NB4 (cell line): Measurements from ENCODE around the gene ZNF222.

Source experiments
- DNase-seq: peaks from one replicate; pipeline ENCODE4 v3.0.0; 2010; ENCODE audit warnings: low read depth
- H3K4me3 ChIP-seq: one replicate; pipeline ENCODE4 v1.5.1; 2011; ENCODE audit warnings: mild to moderate bottlenecking, low read depth, low read length, moderate library complexity
- CTCF ChIP-seq: IDR thresholded peaks from one replicate; pipeline ENCODE4 v1.5.1; 2012; ENCODE audit warnings: low read depth, low read length
- MAX ChIP-seq: IDR thresholded peaks from 2 replicates; pipeline ENCODE4 v1.6.1; 2011; ENCODE audit warnings: low read depth, low read length
- MYC ChIP-seq: IDR thresholded peaks from 2 replicates; pipeline ENCODE4 v1.6.1; 2011; ENCODE audit warnings: low read depth, low read length
- POLR2A ChIP-seq: IDR thresholded peaks from 2 replicates; pipeline ENCODE4 v1.6.1; 2011; ENCODE audit warnings: mild to moderate bottlenecking; ENCODE audit not compliant: insufficient read length; ENCODE audit errors: extremely low read depth

Gene ZNF222

GRCh38 chr19:44025217-44025936 is at the start of gene ZNF222:
Gene ZNF222 (plus strand): TSS chr19:44025379. CDS start chr19:44025437, 58 bp downstream.
- no peak for TF ChIP-seq MAX
- TF ChIP-seq CTCF, result no peak
- H3K4me3 ChIP-seq, result peak within 1 kb of the TSS; percentile 75
- peak; percentile 87 for DNase-seq

- no peak for DNase-seq
Observed at GRCh38 chr19:43976732-43977131, 48.4 kb upstream of the ZNF222 start.

GRCh38 chr19:43983544-43983911 is 41.7 kb upstream of the ZNF222 start:
- TF ChIP-seq POLR2A (no peak), CTCF (no peak), MYC (no peak)
- DNase-seq, result no peak
- peak overlapping the region; percentile 80 for H3K4me3 ChIP-seq

More at GRCh38 chr19:43976732-43977131, 48.4 kb upstream of the ZNF222 start:
- no peak overlapping the region for H3K4me3 ChIP-seq
- TF ChIP-seq MAX (no peak), POLR2A (no peak), MYC (no peak), CTCF (no peak)

- peak within 1 kb of the TSS; percentile 80 for H3K4me3 ChIP-seq
- TF ChIP-seq POLR2A, result no peak
- TF ChIP-seq MYC, result no peak
- no peak for TF ChIP-seq MAX
- TF ChIP-seq CTCF, result no peak
- peak; percentile 92 for DNase-seq
Observed at GRCh38 chr19:43983912-43984686, 41.1 kb upstream of the ZNF222 start, which contains the start of gene ZNF155. Gene ZNF155 (plus strand): TSS chr19:43984188. CDS start chr19:43988544, 4,356 bp downstream.

GRCh38 chr19:43984687-43985000 is 40.5 kb upstream of the ZNF222 start:
- no peak for DNase-seq
- peak overlapping the region; percentile 80 for H3K4me3 ChIP-seq
- no peak for TF ChIP-seq MYC
- TF ChIP-seq MAX, result no peak
- no peak for TF ChIP-seq CTCF
- TF ChIP-seq POLR2A, result no peak
